GM12864 (cell line): ENCODE measurements around the gene PDLIM4.

ENCODE experiments used
- DNase-seq: peaks from one replicate; pipeline ENCODE4 v3.0.0-alpha.2; 2011; ENCODE audit warnings: low read depth
- H3K4me3 ChIP-seq: 2 replicates; pipeline ENCODE4 v1.5.1; 2011; ENCODE audit warnings: mild to moderate bottlenecking, low read depth, low read length, control low read depth
- CTCF ChIP-seq: IDR thresholded peaks from 2 replicates; pipeline ENCODE4 v1.5.1; 2011; ENCODE audit warnings: low read depth, mild to moderate bottlenecking, moderate library complexity, low read length, control low read depth, inconsistent platforms; ENCODE audit errors: missing control alignments

PDLIM4 gene

GRCh38 chr5:132256783-132257130 is 739 bp upstream of the PDLIM4 start:
- DNase-seq = no peak
- TF ChIP-seq CTCF = no peak
- H3K4me3 ChIP-seq = no peak overlapping the region

- H3K4me3 ChIP-seq = no peak overlapping the region
- no peak for DNase-seq
- TF ChIP-seq CTCF = no peak
These were observed 889 bp downstream of the PDLIM4 start for GRCh38 chr5:132258102-132259068.

- no peak for DNase-seq
- no peak overlapping the region for H3K4me3 ChIP-seq
- no peak for TF ChIP-seq CTCF
These were observed 1.8 kb downstream of the PDLIM4 start for GRCh38 chr5:132259069-132259851.

- no peak for TF ChIP-seq CTCF
- DNase-seq = no peak
- no peak overlapping the region for H3K4me3 ChIP-seq
These were observed 2.6 kb downstream of the PDLIM4 start for GRCh38 chr5:132260051-132260450.

- H3K4me3 ChIP-seq = no peak overlapping the region
- no peak for DNase-seq
- TF ChIP-seq CTCF = no peak
These were observed 3.4 kb downstream of the PDLIM4 start for GRCh38 chr5:132260714-132261551.
